HG03565 (cell line): ENCODE results near the gene MAP3K12.
"Not testable (repeated sequence)": the region's sequence is repeated elsewhere in the genome, so short reads cannot be mapped to it uniquely, and the experiment has no call there.

ENCODE experiments used
- ATAC-seq: cut with Tn5 transposase; IDR thresholded peaks from one replicate; pipeline ENCODE4 v1.9.1; 2021; ENCODE audit warnings: mild to moderate bottlenecking, moderate library complexity; ENCODE audit not compliant: unreplicated experiment

MAP3K12 gene

GRCh38 chr12:53443955-53444354 is 55.3 kb downstream of the MAP3K12 start:
- no peak for ATAC-seq

GRCh38 chr12:53441040-53441833 is 58.0 kb downstream of the MAP3K12 start, which contains the start of gene PRR13:
TSS of gene PRR13 (plus strand) at chr12:53441734. CDS start at chr12:53442715, 981 bp downstream.
- peak; percentile 99 for ATAC-seq

GRCh38 chr12:53439582-53439981 is 59.7 kb downstream of the MAP3K12 start:
- not testable (repeated sequence) for ATAC-seq

GRCh38 chr12:53435326-53435725 is 63.9 kb downstream of the MAP3K12 start:
- not testable (repeated sequence) for ATAC-seq

GRCh38 chr12:53431187-53431586 is 68.1 kb downstream of the MAP3K12 start:
- ATAC-seq: no peak

- ATAC-seq: no peak
These were observed 69.1 kb downstream of the MAP3K12 start for GRCh38 chr12:53430116-53430515.
